Measurements from ENCODE around the gene OR7A5.

Gene OR7A5

DNA sequence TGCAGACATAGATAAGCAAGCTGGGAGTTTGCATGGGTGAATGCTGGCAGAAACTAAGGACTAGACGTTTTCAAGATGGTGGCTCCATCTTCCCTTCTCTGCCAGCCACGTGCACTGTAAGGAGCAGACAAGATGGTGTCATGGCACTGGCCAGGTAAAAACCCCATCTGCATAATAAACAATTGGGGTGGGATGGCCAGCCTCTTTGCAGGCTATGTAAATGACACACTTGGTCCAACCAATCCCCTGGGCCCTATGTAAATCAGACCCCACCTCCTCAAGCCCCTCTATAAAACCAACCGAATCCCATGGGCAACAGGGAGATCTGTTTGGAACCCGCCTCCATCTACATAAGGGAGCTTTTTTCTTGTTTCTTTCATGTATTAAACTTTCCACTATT, 2.4 kb upstream of the OR7A5 start:
- no peak for DNase-seq (ENCODE audit: low spot score)
- no peak for TF ChIP-seq CTCF (IDR thresholded peaks at IDR 0.05; ENCODE audit: extremely low read depth, missing control alignments)

DNA sequence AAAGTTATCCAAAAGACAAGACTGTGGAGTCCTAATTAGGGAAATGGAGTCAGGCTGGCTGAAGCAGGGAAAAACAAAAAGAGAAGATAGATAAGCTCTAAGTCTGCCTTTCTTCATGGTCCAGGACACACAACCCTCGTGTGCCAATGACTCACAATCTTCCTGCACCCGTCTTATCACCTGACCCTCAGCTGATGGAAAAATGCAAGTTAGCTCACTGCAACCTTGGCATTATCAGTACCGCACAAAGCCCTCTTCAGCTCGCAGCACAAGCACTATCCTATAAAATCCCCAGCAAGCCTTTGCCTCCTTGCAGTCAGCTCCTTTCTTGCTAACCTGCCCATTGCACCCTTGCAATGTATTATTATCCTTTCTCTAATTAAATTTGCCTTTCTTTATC, 4.3 kb downstream of the OR7A5 start:
- DNase-seq (ENCODE audit: low spot score), result no peak
- TF ChIP-seq CTCF (IDR thresholded peaks at IDR 0.05; ENCODE audit: extremely low read depth, missing control alignments), result no peak

- TF ChIP-seq CTCF (IDR thresholded peaks at IDR 0.05; ENCODE audit: extremely low read depth, missing control alignments), result no peak
- no peak for DNase-seq (ENCODE audit: low spot score)
Measured at GRCh38 chr19:14826006-14826405, 9.0 kb downstream of the OR7A5 start.

GRCh38 chr19:14821937-14822336, 13.0 kb downstream of the OR7A5 start:
- TF ChIP-seq CTCF (IDR thresholded peaks at IDR 0.05; ENCODE audit: extremely low read depth, missing control alignments), result no peak
- DNase-seq (ENCODE audit: low spot score), result no peak

DNA sequence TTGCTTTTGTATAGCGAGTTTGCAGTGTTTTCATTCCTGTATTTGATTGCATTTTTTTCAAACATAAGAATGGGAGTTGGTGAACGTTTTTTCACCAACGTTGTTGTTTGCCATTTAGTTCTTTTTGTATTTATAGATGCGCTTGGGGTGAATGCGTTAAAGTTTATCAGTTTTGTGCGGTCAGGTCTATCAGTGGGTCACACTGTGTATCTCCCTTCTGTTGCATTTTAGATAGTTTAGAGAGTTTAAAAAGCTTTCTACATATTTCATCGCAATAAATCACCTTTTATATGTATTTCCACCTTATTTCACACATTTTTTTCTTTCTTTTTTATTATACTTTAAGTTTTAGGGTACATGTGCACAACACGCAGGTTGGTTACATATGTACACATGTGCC, 16.4 kb downstream of the OR7A5 start:
- no peak for TF ChIP-seq CTCF (IDR thresholded peaks at IDR 0.05; ENCODE audit: extremely low read depth, missing control alignments)
- DNase-seq (ENCODE audit: low spot score), result no peak

- DNase-seq (ENCODE audit: low spot score), result no peak
- TF ChIP-seq CTCF (IDR thresholded peaks at IDR 0.05; ENCODE audit: extremely low read depth, missing control alignments), result no peak
Measured at GRCh38 chr19:14817052-14817451, 17.9 kb downstream of the OR7A5 start.

DNA sequence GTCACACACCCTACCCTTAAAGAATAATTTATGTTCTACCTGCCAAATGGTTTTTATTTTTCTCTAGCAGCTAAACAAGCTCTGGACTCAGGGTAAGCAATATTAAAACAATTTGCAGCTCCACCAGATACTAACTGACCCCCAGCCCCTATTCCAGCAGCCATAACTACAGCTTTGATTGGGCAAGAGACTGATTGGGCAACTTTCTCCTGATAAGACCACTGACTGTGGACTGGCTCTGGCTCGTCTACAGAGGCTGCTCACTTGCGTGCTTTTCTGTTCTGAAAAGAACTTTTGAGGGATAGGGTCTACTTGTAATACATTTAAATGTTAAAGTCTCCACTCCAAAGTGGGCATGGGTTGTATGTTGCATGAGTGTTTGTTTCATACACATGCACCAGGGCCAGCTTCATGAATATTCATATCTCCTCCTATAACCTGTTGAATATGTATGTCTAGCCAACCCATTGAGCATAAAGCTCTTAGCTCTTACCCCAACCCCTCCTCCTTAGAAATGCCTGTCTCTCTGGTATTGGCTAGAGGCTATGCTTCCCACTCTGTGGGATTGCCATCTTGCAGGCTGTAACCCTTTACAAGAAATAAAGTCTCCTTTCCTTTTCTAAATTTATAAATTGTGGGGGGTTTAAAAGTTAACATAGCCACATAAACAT, 19.9 kb downstream of the OR7A5 start:
- TF ChIP-seq CTCF (IDR thresholded peaks at IDR 0.05; ENCODE audit: extremely low read depth, missing control alignments), result no peak

More for the DNA sequence above, 19.9 kb downstream of the OR7A5 start:
- DNase-seq (ENCODE audit: low spot score), result no peak

Data from GM20000 (cell line).